HUDEP-2 (cell line): ENCODE data around the gene OR7G1.
"Not testable (repeated sequence)": the region's sequence is repeated elsewhere in the genome, so short reads cannot be mapped to it uniquely, and the experiment has no call there.

Experiments used
- DNase-seq, 76 experiments: peaks; one replicate each; lab custom pipeline; 2025; ENCODE audit not compliant: unreplicated experiment in 76 of 76; lab: John Stamatoyannopoulos, UW

The OR7G1 gene

DNA sequence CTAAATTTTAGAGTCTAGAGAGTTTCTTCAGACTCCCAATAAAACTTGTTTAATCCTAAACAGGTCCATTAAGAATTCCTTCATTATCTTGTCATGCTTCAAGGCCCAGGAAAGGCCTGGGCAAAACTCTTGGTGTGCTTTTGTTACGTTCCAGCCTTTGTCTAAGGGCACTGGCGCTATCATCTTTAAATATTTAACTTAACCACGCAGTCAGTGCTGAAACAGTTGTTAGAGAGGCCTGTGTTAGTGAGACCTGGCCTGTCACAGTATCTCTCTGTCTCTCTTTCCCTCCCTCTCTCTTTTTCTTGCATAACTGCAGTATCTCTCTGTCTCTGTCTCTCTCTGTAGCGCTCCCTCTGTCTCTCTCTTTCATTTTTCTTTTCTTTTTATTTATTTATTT, 36.9 kb downstream of the OR7G1 start:
- DNase-seq, result no peak

GRCh38 chr19:9076901-9077300, 38.7 kb downstream of the OR7G1 start:
- no peak for DNase-seq

- peak in 75 of 76 experiments; percentile 27 to 97 (median 92) for DNase-seq
Measured at GRCh38 chr19:9075064-9075949, 40.3 kb downstream of the OR7G1 start.

DNA sequence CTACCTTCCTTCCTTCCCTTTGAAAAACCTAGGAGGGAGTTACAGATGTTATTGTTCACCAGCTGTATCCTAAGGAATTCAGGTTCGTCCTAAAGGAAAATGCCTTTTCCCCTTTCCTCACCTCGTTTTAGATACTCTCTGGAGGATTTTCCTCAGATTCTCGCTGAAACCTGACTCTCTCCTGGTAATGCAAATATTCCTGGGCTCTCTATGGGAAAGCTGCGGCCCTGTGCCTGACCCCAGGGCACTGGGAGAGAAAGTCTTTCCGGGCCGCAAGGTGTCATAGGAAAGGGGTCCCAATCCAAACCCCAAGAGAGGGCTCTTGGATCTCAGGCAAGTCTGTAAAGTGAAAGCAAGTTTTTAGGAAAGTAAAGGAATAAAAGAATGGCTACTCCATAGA, 41.8 kb downstream of the OR7G1 start:
- no peak for DNase-seq

- not testable (repeated sequence) for DNase-seq
Measured at GRCh38 chr19:9071720-9072119, 43.8 kb downstream of the OR7G1 start.

DNA sequence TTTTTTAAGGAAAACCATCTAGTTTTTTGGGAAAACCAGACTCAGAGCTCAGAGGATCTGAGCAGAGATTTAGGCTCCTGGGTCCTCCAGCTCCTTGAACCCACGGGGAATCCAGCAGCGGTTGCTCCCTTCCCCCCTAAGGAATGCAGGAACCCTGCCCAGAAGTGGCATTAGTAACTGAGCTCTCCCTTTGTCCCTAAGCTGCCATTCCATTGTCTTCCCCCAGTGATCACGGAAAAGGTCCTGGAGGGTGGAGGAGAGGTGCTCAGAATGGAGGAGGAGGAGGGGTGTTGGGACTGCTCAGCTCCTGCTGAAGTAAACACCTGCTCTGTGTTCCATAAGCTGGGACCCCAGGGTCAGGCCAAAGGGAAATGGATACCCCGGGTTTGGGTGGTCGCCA, 45.5 kb downstream of the OR7G1 start:
- no peak for DNase-seq

- no peak for DNase-seq
Measured at GRCh38 chr19:9065457-9066014, 50.0 kb downstream of the OR7G1 start.
